SJCRH30 (cell line): ENCODE measurements around the gene STK39. TPM values are rescaled to one million over a fixed set of nuclear protein-coding genes. Genes with fewer than 3 reads are reported as not detected.
"Not testable (repeated sequence)": the region's sequence is repeated elsewhere in the genome, so short reads cannot be mapped to it uniquely, and the experiment has no call there.

Source experiments
- DNase-seq, 2 experiments: peaks; one replicate each; pipeline ENCODE4 v3.0.0-alpha.2; 2015 to 2020
- H3K27ac ChIP-seq: fragments of 250-450 bp; sonication (Bioruptor Pico); 2 replicates; pipeline ENCODE4 v1.5.1; 2020; ENCODE audit warnings: mild to moderate bottlenecking, moderate library complexity
- H3K27me3 ChIP-seq: fragments of 250-450 bp; sonication (Bioruptor Pico); 2 replicates; pipeline ENCODE4 v1.5.1; 2020; ENCODE audit warnings: mild to moderate bottlenecking, moderate library complexity
- H3K36me3 ChIP-seq: fragments of 250-450 bp; sonication (Bioruptor Pico); 2 replicates; pipeline ENCODE4 v1.5.1; 2020; ENCODE audit warnings: mild to moderate bottlenecking, moderate library complexity
- H3K4me1 ChIP-seq: fragments of 250-450 bp; sonication (Bioruptor Pico); 2 replicates; pipeline ENCODE4 v1.5.1; 2020; ENCODE audit warnings: mild to moderate bottlenecking, moderate library complexity
- H3K4me3 ChIP-seq: fragments of 250-450 bp; sonication (Bioruptor Pico); 2 replicates; pipeline ENCODE4 v1.5.1; 2020; ENCODE audit warnings: mild to moderate bottlenecking, moderate library complexity
- H3K9me3 ChIP-seq: fragments of 250-450 bp; sonication (Bioruptor Pico); replicated peaks from 2 replicates; pipeline ENCODE4 v1.5.1; 2020; ENCODE audit warnings: mild to moderate bottlenecking, moderate library complexity
- total RNA-seq: library from RNA; depleted of rRNA; stranded (reverse); fragments of >200 nt; shearing (Covaris generic); gene quantifications from 2 replicates; pipeline ENCODE4 v1.2.3, GENCODE V29; 2014; rRNA removed

Gene STK39
- total RNA-seq, result 7.9 and 8.5 TPM in 2 replicates

GRCh38 chr2:168247341-168248261 lies at the start of gene STK39:
STK39 (minus strand) TSS chr2:168247595; CDS start chr2:168247435, 160 bp downstream.
- Histone ChIP-seq H3K4me3 (peak within 1 kb of the TSS; percentile 82), H3K27me3 (no peaks in the 10 kb centered on the region), H3K4me1 (peaks cover 9% of the 10 kb centered on the region; the same call in 1 of the 2 replicates), H3K27ac (peak within 1 kb of the TSS; percentile 71), H3K36me3 (0 out of 2 replicates have a peak, but pooled peaks cover 2% of the 10 kb centered on the region), H3K9me3 (no peaks in the 10 kb centered on the region)
- peak; percentile 74 to 82 for DNase-seq

- Histone ChIP-seq H3K27me3 (no peaks in the 10 kb centered on the region; the same call in 1 of the 2 replicates), H3K4me3 (no peak overlapping the region), H3K4me1 (no peaks in the 10 kb centered on the region), H3K27ac (no peak overlapping the region), H3K36me3 (no peaks in the 10 kb centered on the region), H3K9me3 (no peaks in the 10 kb centered on the region; the same call in 1 of the 2 replicates)
- DNase-seq, result no peak
Measured at GRCh38 chr2:168295051-168295450, 47.7 kb upstream of the STK39 start.

- Histone ChIP-seq H3K36me3 (no peaks in the 10 kb centered on the region), H3K4me3 (no peak overlapping the region), H3K9me3 (no peaks in the 10 kb centered on the region; the same call in 1 of the 2 replicates), H3K27ac (no peak overlapping the region), H3K4me1 (no peaks in the 10 kb centered on the region), H3K27me3 (no peaks in the 10 kb centered on the region; the same call in 1 of the 2 replicates)
- no peak for DNase-seq
Measured at GRCh38 chr2:168294409-168294808, 47.0 kb upstream of the STK39 start.

- no peak for DNase-seq
- no peak overlapping the region for H3K27ac ChIP-seq
Measured at GRCh38 chr2:168293766-168294165, 46.4 kb upstream of the STK39 start.

GRCh38 chr2:168290391-168290790 lies 43.0 kb upstream of the STK39 start:
- Histone ChIP-seq H3K4me1 (no peaks in the 10 kb centered on the region), H3K36me3 (no peaks in the 10 kb centered on the region), H3K27ac (no peak overlapping the region), H3K4me3 (no peak overlapping the region), H3K9me3 (no peaks in the 10 kb centered on the region; the same call in 1 of the 2 replicates), H3K27me3 (no peaks in the 10 kb centered on the region; the same call in 1 of the 2 replicates)
- DNase-seq, result no peak

More at GRCh38 chr2:168293766-168294165, 46.4 kb upstream of the STK39 start:
- Histone ChIP-seq H3K4me1 (no peaks in the 10 kb centered on the region), H3K27me3 (no peaks in the 10 kb centered on the region; the same call in 1 of the 2 replicates), H3K9me3 (no peaks in the 10 kb centered on the region; the same call in 1 of the 2 replicates), H3K4me3 (no peak overlapping the region), H3K36me3 (no peaks in the 10 kb centered on the region)

- no peak for DNase-seq
- H3K27me3 ChIP-seq, result no peaks in the 10 kb centered on the region; the same call in 1 of the 2 replicates
- no peaks in the 10 kb centered on the region for H3K4me1 ChIP-seq
- no peak overlapping the region for H3K4me3 ChIP-seq
- no peaks in the 10 kb centered on the region for H3K36me3 ChIP-seq
- no peak overlapping the region for H3K27ac ChIP-seq
- H3K9me3 ChIP-seq, result no peaks in the 10 kb centered on the region; the same call in 1 of the 2 replicates
Measured at GRCh38 chr2:168289880-168290279, 42.5 kb upstream of the STK39 start.

- Histone ChIP-seq H3K27ac (no peak overlapping the region), H3K27me3 (no peaks in the 10 kb centered on the region), H3K4me3 (no peak overlapping the region), H3K4me1 (no peaks in the 10 kb centered on the region), H3K9me3 (no peaks in the 10 kb centered on the region), H3K36me3 (no peaks in the 10 kb centered on the region)
- no peak for DNase-seq
Measured at GRCh38 chr2:168286535-168286934, 39.1 kb upstream of the STK39 start.

GRCh38 chr2:168278424-168278888 lies 31.1 kb upstream of the STK39 start:
- Histone ChIP-seq H3K36me3 (no peaks in the 10 kb centered on the region), H3K4me3 (no peak overlapping the region), H3K9me3 (no peaks in the 10 kb centered on the region), H3K4me1 (peaks cover 16% of the 10 kb centered on the region), H3K27ac (peak overlapping the region; percentile 82), H3K27me3 (no peaks in the 10 kb centered on the region)
- DNase-seq, result peak; percentile 90 to 92

- H3K36me3 ChIP-seq, result no peaks in the 10 kb centered on the region
- no peak for DNase-seq
- no peaks in the 10 kb centered on the region for H3K27me3 ChIP-seq
- peaks cover 16% of the 10 kb centered on the region for H3K4me1 ChIP-seq
- no peak overlapping the region for H3K27ac ChIP-seq
- no peaks in the 10 kb centered on the region for H3K9me3 ChIP-seq
- no peak overlapping the region for H3K4me3 ChIP-seq
Measured at GRCh38 chr2:168277276-168277675, 29.9 kb upstream of the STK39 start.

GRCh38 chr2:168272225-168272624 lies 24.8 kb upstream of the STK39 start:
- no peaks in the 10 kb centered on the region for H3K4me1 ChIP-seq
- no peak overlapping the region for H3K27ac ChIP-seq
- peak in 1 of 2 experiments; percentile 12 for DNase-seq
- no peaks in the 10 kb centered on the region for H3K9me3 ChIP-seq
- H3K27me3 ChIP-seq, result no peaks in the 10 kb centered on the region
- H3K4me3 ChIP-seq, result no peak overlapping the region
- no peaks in the 10 kb centered on the region for H3K36me3 ChIP-seq

GRCh38 chr2:168262926-168263325 lies 15.5 kb upstream of the STK39 start:
- DNase-seq, H3K27me3 ChIP-seq, H3K4me1 ChIP-seq, H3K4me3 ChIP-seq, H3K9me3 ChIP-seq, H3K36me3 ChIP-seq, H3K27ac ChIP-seq: not testable (repeated sequence)

- Histone ChIP-seq H3K9me3 (0 out of 2 replicates have a peak, but pooled peaks cover 3% of the 10 kb centered on the region), H3K27me3 (no peaks in the 10 kb centered on the region), H3K27ac (no peak overlapping the region), H3K36me3 (no peaks in the 10 kb centered on the region), H3K4me1 (no peaks in the 10 kb centered on the region; the same call in 1 of the 2 replicates), H3K4me3 (no peak overlapping the region)
- DNase-seq, result no peak
Measured at GRCh38 chr2:168256448-168256847, 9.1 kb upstream of the STK39 start.

GRCh38 chr2:168255866-168256265 lies 8.5 kb upstream of the STK39 start:
- H3K27ac ChIP-seq, result no peak overlapping the region
- H3K4me1 ChIP-seq, result no peaks in the 10 kb centered on the region; the same call in 1 of the 2 replicates
- 0 out of 2 replicates have a peak, but pooled peaks cover 3% of the 10 kb centered on the region for H3K9me3 ChIP-seq
- H3K36me3 ChIP-seq, result no peaks in the 10 kb centered on the region
- DNase-seq, result no peak
- H3K27me3 ChIP-seq, result no peaks in the 10 kb centered on the region
- H3K4me3 ChIP-seq, result no peak overlapping the region

GRCh38 chr2:168255103-168255502 lies 7.7 kb upstream of the STK39 start:
- Histone ChIP-seq H3K9me3 (0 out of 2 replicates have a peak, but pooled peaks cover 3% of the 10 kb centered on the region), H3K36me3 (no peaks in the 10 kb centered on the region), H3K27ac (no peak overlapping the region), H3K4me3 (no peak overlapping the region), H3K4me1 (no peaks in the 10 kb centered on the region; the same call in 1 of the 2 replicates), H3K27me3 (no peaks in the 10 kb centered on the region)
- DNase-seq, result peak in 1 of 2 experiments; percentile 6
